NT2/D1 (cell line): ENCODE measurements around the gene CAPN9.

ENCODE experiments used
- DNase-seq: peaks from one replicate; pipeline ENCODE4 v3.0.0-alpha.2; 2011; ENCODE audit warnings: low read depth, low spot score
- H3K27me3 ChIP-seq: 2 replicates; pipeline ENCODE4 v1.6.0; 2011; ENCODE audit warnings: mild to moderate bottlenecking; ENCODE audit not compliant: insufficient read length, insufficient read depth
- H3K36me3 ChIP-seq: 2 replicates; pipeline ENCODE4 v1.6.1; 2011; ENCODE audit warnings: mild to moderate bottlenecking, low read length, mixed read lengths; ENCODE audit not compliant: insufficient read depth, insufficient read length
- H3K4me1 ChIP-seq: 2 replicates; pipeline ENCODE4 v1.5.1; 2011; ENCODE audit not compliant: insufficient read depth, insufficient read length
- H3K4me3 ChIP-seq: 2 replicates; pipeline ENCODE4 v1.5.1; 2011; ENCODE audit warnings: low read depth; ENCODE audit not compliant: insufficient read length
- H3K9ac ChIP-seq: 2 replicates; pipeline ENCODE4 v1.6.0; 2011; ENCODE audit warnings: low read depth; ENCODE audit not compliant: insufficient read length
- H3K9me3 ChIP-seq: 2 replicates; pipeline ENCODE4 v1.5.1; 2011; ENCODE audit warnings: mild to moderate bottlenecking, low read length; ENCODE audit not compliant: insufficient read depth
- SUZ12 ChIP-seq: IDR thresholded peaks from 2 replicates; pipeline ENCODE4 v1.6.1; 2011; ENCODE audit not compliant: insufficient read length, insufficient read depth; ENCODE audit errors: extremely low read depth
- YY1 ChIP-seq: IDR thresholded peaks from 2 replicates; pipeline ENCODE4 v1.6.1; 2011; ENCODE audit not compliant: insufficient read length, insufficient read depth
- ZNF274 ChIP-seq: IDR thresholded peaks from 2 replicates; pipeline ENCODE4 v1.6.1; 2011; ENCODE audit warnings: mild to moderate bottlenecking, low read depth, low read length

CAPN9 gene

GRCh38 chr1:230824919-230825721, 77.9 kb downstream of the CAPN9 start:
- TF ChIP-seq SUZ12 (no peak), ZNF274 (no peak), YY1 (no peak)
- no peak for DNase-seq
- H3K9ac ChIP-seq, result no peak overlapping the region
- H3K4me3 ChIP-seq, result no peak overlapping the region
- no peaks in the 10 kb centered on the region for H3K9me3 ChIP-seq
- H3K27me3 ChIP-seq, result no peaks in the 10 kb centered on the region
- H3K36me3 ChIP-seq, result no peaks in the 10 kb centered on the region
- no peaks in the 10 kb centered on the region for H3K4me1 ChIP-seq

GRCh38 chr1:230825761-230826160, 78.6 kb downstream of the CAPN9 start:
- no peak overlapping the region for H3K4me3 ChIP-seq
- no peaks in the 10 kb centered on the region for H3K4me1 ChIP-seq
- no peak overlapping the region for H3K9ac ChIP-seq
- no peaks in the 10 kb centered on the region for H3K9me3 ChIP-seq
- DNase-seq, result no peak
- TF ChIP-seq YY1, result no peak
- TF ChIP-seq ZNF274, result no peak
- no peak for TF ChIP-seq SUZ12
- no peaks in the 10 kb centered on the region for H3K27me3 ChIP-seq
- H3K36me3 ChIP-seq, result no peaks in the 10 kb centered on the region

DNA sequence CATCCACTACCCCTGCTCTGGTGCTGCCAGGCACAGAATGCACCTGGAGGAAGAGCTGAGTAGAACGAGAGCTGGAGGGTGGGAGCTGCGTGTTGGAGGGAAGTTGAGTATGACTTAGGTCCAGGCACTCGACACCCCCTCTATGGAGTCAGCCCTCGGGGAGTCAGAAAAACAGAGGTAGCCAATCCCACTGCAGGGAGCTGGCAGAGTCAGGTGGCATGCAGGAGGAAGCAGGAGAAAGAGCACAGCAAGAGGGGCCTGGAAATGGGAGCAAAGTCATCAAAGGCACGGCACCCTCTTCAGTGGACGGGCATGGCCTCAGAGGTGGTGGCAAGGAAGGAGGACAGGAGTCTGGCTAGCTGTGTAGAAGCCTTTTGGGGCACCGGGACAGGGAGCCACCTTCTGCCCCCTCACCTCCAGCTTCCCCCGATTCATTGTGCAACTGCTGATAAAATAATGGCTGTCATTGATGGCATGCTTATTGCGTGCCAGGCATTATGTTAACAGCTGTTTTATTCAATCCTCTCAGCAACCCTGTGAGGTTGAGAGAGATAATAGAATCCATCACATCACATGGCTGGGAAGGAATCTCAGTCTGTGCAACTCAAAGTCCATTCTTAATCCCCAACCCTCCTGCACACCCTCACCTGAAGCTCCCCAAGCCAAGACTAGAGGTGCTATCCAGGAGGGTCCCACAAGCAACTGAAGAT, 79.1 kb downstream of the CAPN9 start:
- H3K9ac ChIP-seq, result no peak overlapping the region
- H3K9me3 ChIP-seq, result no peaks in the 10 kb centered on the region
- TF ChIP-seq ZNF274, result no peak
- H3K36me3 ChIP-seq, result no peaks in the 10 kb centered on the region
- no peak overlapping the region for H3K4me3 ChIP-seq
- H3K4me1 ChIP-seq, result no peaks in the 10 kb centered on the region
- DNase-seq, result no peak
- no peaks in the 10 kb centered on the region for H3K27me3 ChIP-seq

- TF ChIP-seq SUZ12 (no peak), ZNF274 (no peak), YY1 (no peak)
- Histone ChIP-seq H3K9ac (no peak overlapping the region), H3K27me3 (no peaks in the 10 kb centered on the region), H3K9me3 (no peaks in the 10 kb centered on the region), H3K4me3 (no peak overlapping the region), H3K36me3 (no peaks in the 10 kb centered on the region), H3K4me1 (no peaks in the 10 kb centered on the region)
- DNase-seq, result no peak
These were observed 80.0 kb downstream of the CAPN9 start for GRCh38 chr1:230827081-230827681.

- H3K4me1 ChIP-seq, result no peaks in the 10 kb centered on the region
- no peaks in the 10 kb centered on the region for H3K9me3 ChIP-seq
- DNase-seq, result no peak
- no peak overlapping the region for H3K4me3 ChIP-seq
- H3K27me3 ChIP-seq, result no peaks in the 10 kb centered on the region
- no peaks in the 10 kb centered on the region for H3K36me3 ChIP-seq
- H3K9ac ChIP-seq, result no peak overlapping the region
- no peak for TF ChIP-seq SUZ12
- no peak for TF ChIP-seq ZNF274
- no peak for TF ChIP-seq YY1
These were observed 80.6 kb downstream of the CAPN9 start for GRCh38 chr1:230827801-230828200.

DNA sequence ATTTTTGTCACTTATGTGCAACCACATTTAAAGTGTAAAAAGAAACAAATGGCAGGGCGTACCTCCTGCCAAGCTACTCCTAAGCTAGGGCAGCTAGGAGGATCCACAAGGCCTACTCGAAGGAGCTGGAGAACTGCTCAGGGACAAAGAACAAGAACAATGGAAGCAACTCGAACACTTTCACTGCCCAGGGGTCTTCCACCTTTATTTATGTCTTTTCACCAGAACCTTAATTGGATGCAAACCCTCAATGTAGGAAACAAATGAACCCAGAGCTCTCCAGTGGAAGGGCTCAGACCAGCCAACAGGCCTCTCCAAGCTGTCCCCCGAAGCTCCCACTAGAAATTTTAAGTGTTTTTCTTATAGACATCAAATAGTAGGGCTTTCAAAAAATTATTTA, 81.2 kb downstream of the CAPN9 start:
- Histone ChIP-seq H3K9me3 (no peaks in the 10 kb centered on the region), H3K36me3 (no peaks in the 10 kb centered on the region), H3K4me3 (no peak overlapping the region), H3K4me1 (no peaks in the 10 kb centered on the region), H3K27me3 (no peaks in the 10 kb centered on the region), H3K9ac (no peak overlapping the region)
- TF ChIP-seq YY1 (no peak), ZNF274 (no peak), SUZ12 (no peak)
- no peak for DNase-seq

DNA sequence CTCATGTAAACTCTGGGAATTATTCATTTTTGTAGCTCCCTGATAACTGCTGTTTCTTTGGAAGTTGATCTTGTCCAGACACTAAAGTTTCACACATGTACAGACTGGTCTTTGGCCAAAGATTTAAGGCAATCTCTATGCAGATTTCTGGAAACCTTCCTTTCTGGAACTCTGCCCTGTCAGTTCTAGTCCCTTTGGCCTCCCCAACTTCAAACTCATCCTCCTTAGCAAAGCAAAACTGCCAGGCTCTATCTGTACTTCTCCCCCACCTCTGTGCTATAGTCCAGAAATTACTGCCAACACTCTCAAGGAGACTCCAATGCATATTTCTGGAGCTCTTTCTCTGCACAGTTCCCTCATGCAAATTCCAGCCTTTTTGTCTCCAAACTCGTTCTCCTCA, 84.6 kb downstream of the CAPN9 start:
- Histone ChIP-seq H3K9ac (no peak overlapping the region), H3K9me3 (no peaks in the 10 kb centered on the region), H3K27me3 (no peaks in the 10 kb centered on the region), H3K4me3 (no peak overlapping the region), H3K4me1 (no peaks in the 10 kb centered on the region), H3K36me3 (peaks cover 1% of the 10 kb centered on the region)
- DNase-seq, result no peak
- TF ChIP-seq SUZ12 (no peak), YY1 (no peak), ZNF274 (no peak)
